Vagina (tissue), 2 donors: ENCODE results near the gene OSBPL1A.

ENCODE experiments used
- POLR2A ChIP-seq, 2 donors: fragments of 450-650 bp; IDR thresholded peaks; one replicate each; pipeline ENCODE4 v1.6.1; 2017; ENCODE audit warnings: antibody characterized with exemption in 2 of 2, mild to moderate bottlenecking in 2 of 2, moderate library complexity in 2 of 2
- POLR2AphosphoS5 ChIP-seq, 2 donors: sonication (generic); formaldehyde crosslinking; IDR thresholded peaks; one replicate each; pipeline ENCODE4 v1.9.0; 2017; ENCODE audit warnings: antibody characterized with exemption in 2 of 2, mild to moderate bottlenecking in 2 of 2, low read depth in 1 of 2; ENCODE audit not compliant: insufficient read depth in 1 of 2
- TF ChIP-seq, protein P1 (sequence below), 3 experiments: fragments of 450-650 bp in 2 of 3; fragments of 200-600 bp in 1 of 3; sonication (generic) in 1 of 3; IDR thresholded peaks; one replicate each; pipeline ENCODE4 v1.5.1; 2017 to 2019; ENCODE audit warnings: antibody characterized with exemption in 3 of 3, mild to moderate bottlenecking in 2 of 3, moderate library complexity in 2 of 3

DNA sequence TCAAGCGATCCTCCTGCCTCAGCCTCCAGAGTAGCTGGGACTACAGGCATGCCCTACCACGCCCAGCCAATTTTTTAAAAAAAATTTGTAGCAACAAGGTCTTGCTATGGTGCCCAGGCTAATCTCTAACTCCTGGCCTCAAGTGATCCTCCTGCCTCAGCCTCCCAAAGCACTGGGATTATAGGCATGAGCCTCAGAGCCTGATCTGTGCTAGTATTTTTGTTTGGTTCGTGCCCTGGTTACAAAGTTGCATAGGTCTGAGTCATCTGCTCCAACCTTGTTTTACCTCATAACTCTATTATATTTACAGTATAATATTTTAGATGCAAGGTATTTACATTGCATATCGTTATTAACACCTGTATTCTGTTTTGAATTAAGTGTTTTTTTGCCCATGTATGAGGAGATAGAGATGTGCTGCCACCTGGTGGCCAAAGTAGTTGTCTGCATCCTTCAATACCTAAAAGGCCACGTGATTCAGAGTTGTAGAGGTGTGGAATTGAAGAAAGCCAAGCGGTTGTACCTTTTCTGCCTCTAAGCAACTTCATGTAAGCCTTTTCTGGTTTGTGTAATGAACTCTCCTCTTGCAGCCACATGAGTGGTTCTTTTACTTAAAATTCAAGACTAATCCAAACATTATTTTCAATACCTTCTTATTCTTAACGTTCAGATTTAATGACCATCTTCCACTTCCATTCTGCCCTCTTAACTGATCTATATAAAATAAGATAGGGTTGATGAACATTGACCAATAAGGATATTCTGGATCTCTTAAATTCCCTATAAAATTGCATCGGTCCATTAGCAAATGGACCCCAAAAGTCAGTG lies 278.7 kb downstream of the OSBPL1A start:
- TF ChIP-seq POLR2A (IDR thresholded peaks at IDR 0.05) (no peak), POLR2AphosphoS5 (IDR thresholded peaks at IDR 0.05; ENCODE audit: insufficient read depth in 1 of 2, low read depth in 1 of 2) (peak in 1 of 2 donors; percentile 59)
- TF ChIP-seq, protein P1, sequence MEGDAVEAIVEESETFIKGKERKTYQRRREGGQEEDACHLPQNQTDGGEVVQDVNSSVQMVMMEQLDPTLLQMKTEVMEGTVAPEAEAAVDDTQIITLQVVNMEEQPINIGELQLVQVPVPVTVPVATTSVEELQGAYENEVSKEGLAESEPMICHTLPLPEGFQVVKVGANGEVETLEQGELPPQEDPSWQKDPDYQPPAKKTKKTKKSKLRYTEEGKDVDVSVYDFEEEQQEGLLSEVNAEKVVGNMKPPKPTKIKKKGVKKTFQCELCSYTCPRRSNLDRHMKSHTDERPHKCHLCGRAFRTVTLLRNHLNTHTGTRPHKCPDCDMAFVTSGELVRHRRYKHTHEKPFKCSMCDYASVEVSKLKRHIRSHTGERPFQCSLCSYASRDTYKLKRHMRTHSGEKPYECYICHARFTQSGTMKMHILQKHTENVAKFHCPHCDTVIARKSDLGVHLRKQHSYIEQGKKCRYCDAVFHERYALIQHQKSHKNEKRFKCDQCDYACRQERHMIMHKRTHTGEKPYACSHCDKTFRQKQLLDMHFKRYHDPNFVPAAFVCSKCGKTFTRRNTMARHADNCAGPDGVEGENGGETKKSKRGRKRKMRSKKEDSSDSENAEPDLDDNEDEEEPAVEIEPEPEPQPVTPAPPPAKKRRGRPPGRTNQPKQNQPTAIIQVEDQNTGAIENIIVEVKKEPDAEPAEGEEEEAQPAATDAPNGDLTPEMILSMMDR (IDR thresholded peaks at IDR 0.05), result peak; percentile 78 to 95 (median 91)
